Thoracic aorta (tissue), 2 donors: ENCODE measurements around the gene CCNQ. TPM values are rescaled to one million over a fixed set of nuclear protein-coding genes. Genes with fewer than 3 reads are reported as not detected.

Experiments
- ATAC-seq: fragments of 150-250 bp; one replicate; pipeline ENCODE4 v1.8.0; 2017; ENCODE audit warnings: low read depth; ENCODE audit not compliant: insufficient number of reproducible peaks, low FRiP score
- DNase-seq: peaks from one replicate; pipeline ENCODE4 v3.0.0-alpha.2; 2020; ENCODE audit warnings: low spot score
- H3K27ac ChIP-seq, 2 donors: fragments of 200-600 bp; sonication (generic); 1 replicate in 1 of 2; 2 replicates in 1 of 2; pipeline ENCODE4 v1.5.1; 2016; ENCODE audit warnings: mild to moderate bottlenecking in 2 of 2, moderate library complexity in 2 of 2
- H3K27me3 ChIP-seq: fragments of 200-600 bp; sonication (generic); replicated peaks from 2 replicates; pipeline ENCODE4 v1.6.0; 2016; ENCODE audit warnings: mild to moderate bottlenecking; ENCODE audit not compliant: insufficient read depth
- H3K36me3 ChIP-seq: fragments of 200-600 bp; sonication (generic); one replicate; pipeline ENCODE4 v1.5.1; 2016
- H3K4me1 ChIP-seq, 2 donors: fragments of 200-600 bp; sonication (generic); 1 replicate in 1 of 2; 2 replicates in 1 of 2; pipeline versions ENCODE4 v1.5.1 to v1.6.0; 2016; ENCODE audit warnings: low read depth in 2 of 2, mild to moderate bottlenecking in 1 of 2; ENCODE audit not compliant: control insufficient read depth in 1 of 2
- H3K4me3 ChIP-seq: fragments of 200-600 bp; sonication (generic); 2 replicates; pipeline ENCODE4 v1.5.1; 2016; ENCODE audit warnings: mild to moderate bottlenecking
- H3K9me3 ChIP-seq: fragments of 200-600 bp; sonication (generic); 2 replicates; pipeline ENCODE4 v1.5.1; 2016
- total RNA-seq, 2 donors: library from RNA; depleted of rRNA; stranded (reverse); fragments of >200 nt; gene quantifications; one replicate each; pipeline versions ENCODE4 v1.1.0 to v1.2.3, GENCODE V29; 2016
- TF ChIP-seq, protein P1 (sequence below): fragments of 200-600 bp; sonication (generic); IDR thresholded peaks from one replicate; pipeline ENCODE4 v1.5.1; 2019; ENCODE audit warnings: antibody characterized with exemption

Gene CCNQ
- total RNA-seq, 2 donors from 2014 or later = 27.2 to 36.3 TPM

DNA sequence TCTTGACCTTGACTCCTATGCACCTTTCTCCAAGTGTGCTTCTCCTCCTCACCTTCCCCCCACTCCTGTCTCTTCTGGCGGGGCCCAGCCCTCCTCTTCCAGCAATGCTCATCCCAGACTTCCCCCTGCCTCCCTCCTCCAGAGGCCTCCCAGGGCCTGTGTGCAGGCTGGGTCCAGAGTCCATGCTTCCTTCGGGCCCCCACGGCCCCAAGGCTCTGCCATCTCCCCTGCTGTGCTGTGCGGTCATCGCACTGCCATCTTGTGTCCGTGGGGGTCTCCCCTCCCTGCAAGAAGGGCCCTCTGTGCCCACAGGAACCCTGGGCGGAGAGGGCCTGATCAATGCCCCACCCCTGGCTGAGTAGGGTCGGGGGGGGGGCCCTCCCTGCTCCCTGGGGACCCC is 54.2 kb downstream of the CCNQ start:
- Histone ChIP-seq H3K27ac (no peak overlapping the region), H3K27me3 (no peaks in the 10 kb centered on the region), H3K4me1 (no peaks in the 10 kb centered on the region), H3K36me3 (no peaks in the 10 kb centered on the region), H3K4me3 (no peak overlapping the region), H3K9me3 (no peaks in the 10 kb centered on the region)
- TF ChIP-seq, protein P1, sequence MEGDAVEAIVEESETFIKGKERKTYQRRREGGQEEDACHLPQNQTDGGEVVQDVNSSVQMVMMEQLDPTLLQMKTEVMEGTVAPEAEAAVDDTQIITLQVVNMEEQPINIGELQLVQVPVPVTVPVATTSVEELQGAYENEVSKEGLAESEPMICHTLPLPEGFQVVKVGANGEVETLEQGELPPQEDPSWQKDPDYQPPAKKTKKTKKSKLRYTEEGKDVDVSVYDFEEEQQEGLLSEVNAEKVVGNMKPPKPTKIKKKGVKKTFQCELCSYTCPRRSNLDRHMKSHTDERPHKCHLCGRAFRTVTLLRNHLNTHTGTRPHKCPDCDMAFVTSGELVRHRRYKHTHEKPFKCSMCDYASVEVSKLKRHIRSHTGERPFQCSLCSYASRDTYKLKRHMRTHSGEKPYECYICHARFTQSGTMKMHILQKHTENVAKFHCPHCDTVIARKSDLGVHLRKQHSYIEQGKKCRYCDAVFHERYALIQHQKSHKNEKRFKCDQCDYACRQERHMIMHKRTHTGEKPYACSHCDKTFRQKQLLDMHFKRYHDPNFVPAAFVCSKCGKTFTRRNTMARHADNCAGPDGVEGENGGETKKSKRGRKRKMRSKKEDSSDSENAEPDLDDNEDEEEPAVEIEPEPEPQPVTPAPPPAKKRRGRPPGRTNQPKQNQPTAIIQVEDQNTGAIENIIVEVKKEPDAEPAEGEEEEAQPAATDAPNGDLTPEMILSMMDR = no peak
- no peak for DNase-seq
- ATAC-seq = no peak

DNA sequence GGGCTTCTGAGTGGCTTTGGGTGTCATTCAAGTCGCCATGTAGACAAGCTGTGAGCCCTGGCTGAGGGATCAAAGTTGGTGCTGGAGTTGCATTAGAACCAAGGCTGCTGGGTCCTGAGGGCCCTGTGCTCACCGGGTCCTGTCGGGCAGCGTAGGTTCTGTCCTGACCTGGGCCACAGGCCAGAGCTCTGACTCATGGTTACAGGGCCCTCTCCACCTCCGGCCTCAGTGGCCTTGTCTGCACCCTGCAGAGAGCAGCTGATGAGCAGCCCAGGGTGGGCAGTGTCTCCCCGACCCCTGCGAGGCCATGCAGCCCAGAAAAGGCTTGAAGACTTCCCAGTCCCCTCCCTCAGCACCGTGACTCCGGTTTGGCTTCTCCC is 59.0 kb downstream of the CCNQ start:
- no peak overlapping the region for H3K27ac ChIP-seq
- no peaks in the 10 kb centered on the region for H3K9me3 ChIP-seq
- H3K4me3 ChIP-seq = no peak overlapping the region
- no peaks in the 10 kb centered on the region for H3K36me3 ChIP-seq
- ATAC-seq (no peak), DNase-seq (no peak)
- TF ChIP-seq, protein P1 = no peak
- H3K27me3 ChIP-seq = no peaks in the 10 kb centered on the region
- no peaks in the 10 kb centered on the region for H3K4me1 ChIP-seq

DNA sequence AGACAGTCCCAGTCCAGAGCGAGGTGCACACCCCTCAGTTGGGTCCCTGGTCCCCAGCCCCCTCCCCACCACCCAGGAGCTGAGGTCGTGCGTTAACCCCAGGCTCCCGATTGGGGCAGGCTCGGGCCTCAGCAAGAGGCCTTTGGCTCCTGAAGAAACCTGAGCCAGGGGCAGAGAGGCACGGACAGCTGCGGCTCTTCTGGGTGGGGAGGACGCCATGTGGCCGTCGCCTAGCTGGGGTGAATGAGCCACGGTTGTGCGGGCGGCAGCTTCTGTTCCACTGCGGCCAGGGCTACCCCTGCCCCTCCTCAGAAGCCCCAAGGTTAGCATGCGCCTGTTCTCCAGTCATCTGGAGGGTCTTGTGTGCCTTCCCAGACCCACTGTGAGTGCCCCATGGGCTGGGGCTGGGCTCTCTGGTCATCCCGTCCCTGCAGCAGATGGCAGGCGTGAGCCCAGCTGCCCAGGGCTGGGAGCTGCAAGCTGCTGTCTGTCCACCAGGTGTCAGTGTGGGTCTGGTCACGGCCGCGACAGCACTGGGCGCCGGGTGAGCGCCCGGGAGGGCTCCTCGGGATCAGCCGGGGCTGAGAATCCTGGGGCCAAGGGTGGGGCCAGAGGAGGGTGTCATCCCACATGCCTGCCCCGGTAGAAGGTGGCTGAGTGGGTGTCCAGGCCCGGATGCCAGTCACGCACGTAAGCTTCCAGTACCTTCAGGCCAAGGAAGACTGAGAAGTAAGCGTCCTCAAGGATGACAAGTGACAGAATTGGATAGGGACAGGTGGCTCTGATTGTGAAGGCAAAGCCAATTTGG is 59.6 kb downstream of the CCNQ start:
- no peak overlapping the region for H3K27ac ChIP-seq
- TF ChIP-seq, protein P1 = peak; percentile 76
- ATAC-seq = no peak
- DNase-seq = no peak
- no peaks in the 10 kb centered on the region for H3K36me3 ChIP-seq
- H3K4me3 ChIP-seq = no peak overlapping the region
- H3K9me3 ChIP-seq = no peaks in the 10 kb centered on the region
- H3K27me3 ChIP-seq = no peaks in the 10 kb centered on the region
- H3K4me1 ChIP-seq = no peaks in the 10 kb centered on the region

- TF ChIP-seq, protein P1 = no peak
- Histone ChIP-seq H3K36me3 (no peaks in the 10 kb centered on the region), H3K27ac (no peak overlapping the region), H3K4me3 (no peak overlapping the region), H3K4me1 (no peaks in the 10 kb centered on the region), H3K27me3 (no peaks in the 10 kb centered on the region), H3K9me3 (no peaks in the 10 kb centered on the region)
- DNase-seq (no peak), ATAC-seq (no peak)
Measured at GRCh38 chrX:153538424-153538823, 60.5 kb downstream of the CCNQ start.

Other genes starting within 250 kb of the CCNQ start
- not detected for gene PNMA6E, start 197.8 kb downstream of the CCNQ start, total RNA-seq
- gene ZFP92, start 187.7 kb downstream of the CCNQ start, total RNA-seq = 1 to 10 TPM in 1 of 2 donors, under 1 TPM in 1; 0.95 to 1.2 TPM
- 10 to 100 TPM; 22.1 to 24.8 TPM for gene TREX2, start 153.1 kb downstream of the CCNQ start, total RNA-seq
- gene HAUS7, start 128.6 kb downstream of the CCNQ start, total RNA-seq = 100 to 1,000 TPM; 111 TPM
- gene BGN, start 104.2 kb downstream of the CCNQ start, total RNA-seq = 1,000 to 10,000 TPM; 1,777 to 1,907 TPM
- gene ATP2B3, start 81.5 kb downstream of the CCNQ start, total RNA-seq = under 1 TPM; 0.68 to 0.85 TPM
- not detected for gene DUSP9, start 48.1 kb upstream of the CCNQ start, total RNA-seq
- 1 to 10 TPM; 1.2 to 3.2 TPM for gene PNCK, start 74.7 kb upstream of the CCNQ start, total RNA-seq
- 10 to 100 TPM; 16.8 to 16.9 TPM for gene SLC6A8, start 88.8 kb upstream of the CCNQ start, total RNA-seq
- 100 to 1,000 TPM in 1 of 2 donors, 10 to 100 TPM in 1; 82.7 to 104 TPM for gene BCAP31, start 125.2 kb upstream of the CCNQ start, total RNA-seq
- 10 to 100 TPM; 24.3 to 40.6 TPM for gene ABCD1, start 125.7 kb upstream of the CCNQ start, total RNA-seq
- gene PLXNB3, start 165.1 kb upstream of the CCNQ start, total RNA-seq = 10 to 100 TPM; 40.8 to 52.2 TPM
- 1 to 10 TPM; 4.9 to 9.5 TPM for gene SRPK3, start 181.9 kb upstream of the CCNQ start, total RNA-seq
- 10 to 100 TPM; 70.9 to 91.9 TPM for gene IDH3G, start 195.2 kb upstream of the CCNQ start, total RNA-seq
- gene SSR4, start 195.5 kb upstream of the CCNQ start, total RNA-seq = 100 to 1,000 TPM; 103 to 299 TPM
- gene PDZD4, start 231.4 kb upstream of the CCNQ start, total RNA-seq = 10 to 100 TPM in 1 of 2 donors, 1 to 10 TPM in 1; 4.4 to 11.6 TPM